CD14-positive monocyte (primary cell): ENCODE results near the gene ZNF688. TPM values are rescaled to one million over a fixed set of nuclear protein-coding genes. Genes with fewer than 3 reads are reported as not detected.

Experiments
- DNase-seq, 3 donors: peaks; one replicate each; pipeline ENCODE4 v3.0.0-alpha.2; 2011 to 2022
- H2AFZ ChIP-seq: 2 replicates; pipeline ENCODE4 v1.6.0; 2012; ENCODE audit warnings: mild to moderate bottlenecking, low read depth, low read length, inconsistent platforms; ENCODE audit not compliant: insufficient read depth, poor library complexity, severe bottlenecking
- H3K27ac ChIP-seq, 2 donors: 1 replicate in 1 of 2; 2 replicates in 1 of 2; pipeline ENCODE4 v1.5.1; 2012 to 2013; ENCODE audit warnings: low read length in 2 of 2, control low read depth in 1 of 2, inconsistent platforms in 1 of 2, low read depth in 1 of 2, mild to moderate bottlenecking in 1 of 2
- H3K27me3 ChIP-seq, 2 donors: one replicate each; pipeline versions ENCODE4 v1.6.0 to v1.6.1; 2011 to 2013; ENCODE audit warnings: low read length in 2 of 2; ENCODE audit not compliant: control insufficient read depth in 2 of 2, insufficient read depth in 2 of 2
- H3K36me3 ChIP-seq, 2 donors: replicated peaks in 1 of 2; 1 replicate in 1 of 2; 2 replicates in 1 of 2; pipeline versions ENCODE4 v1.5.1 to v1.6.1; 2012 to 2013; ENCODE audit warnings: low read length in 2 of 2, control low read depth in 1 of 2, inconsistent platforms in 1 of 2, mild to moderate bottlenecking in 1 of 2; ENCODE audit not compliant: insufficient read depth in 2 of 2, control insufficient read depth in 1 of 2
- H3K4me1 ChIP-seq, 2 donors: 1 replicate in 1 of 2; 2 replicates in 1 of 2; pipeline versions ENCODE4 v1.5.1 to v1.6.1; 2012 to 2013; ENCODE audit warnings: low read length in 2 of 2, control low read depth in 1 of 2, inconsistent platforms in 1 of 2, mild to moderate bottlenecking in 1 of 2, moderate library complexity in 1 of 2; ENCODE audit not compliant: insufficient read depth in 2 of 2, control insufficient read depth in 1 of 2
- H3K4me2 ChIP-seq: replicated peaks from 2 replicates; pipeline ENCODE3; 2012; ENCODE audit warnings: low read length, moderate library complexity, mild to moderate bottlenecking; ENCODE audit not compliant: poor library complexity, severe bottlenecking; ENCODE audit errors: extremely low read depth
- H3K4me3 ChIP-seq, 3 experiments: fragments of 200-600 bp in 1 of 3; sonication (generic) in 1 of 3; replicated peaks in 1 of 3; 1 replicate in 2 of 3; 2 replicates in 1 of 3; pipeline ENCODE4 v1.5.1; 2011 to 2013; ENCODE audit warnings: low read length in 3 of 3, mild to moderate bottlenecking in 3 of 3, control low read depth in 2 of 3, low read depth in 2 of 3, inconsistent platforms in 1 of 3, moderate library complexity in 1 of 3
- H3K79me2 ChIP-seq: 2 replicates; pipeline ENCODE4 v1.6.0; 2012; ENCODE audit warnings: mild to moderate bottlenecking, control low read depth, inconsistent platforms, low read length, moderate library complexity; ENCODE audit not compliant: insufficient read depth
- H3K9ac ChIP-seq: 2 replicates; pipeline ENCODE4 v1.6.0; 2017; ENCODE audit warnings: low read length, mild to moderate bottlenecking; ENCODE audit not compliant: insufficient read depth, poor library complexity, severe bottlenecking
- H3K9me3 ChIP-seq, 2 donors: replicated peaks in 1 of 2; 1 replicate in 1 of 2; 2 replicates in 1 of 2; pipeline versions ENCODE4 v1.5.1 to v1.6.1; 2012 to 2013; ENCODE audit warnings: low read length in 2 of 2, control low read depth in 1 of 2; ENCODE audit not compliant: control insufficient read depth in 1 of 2, insufficient read depth in 1 of 2
- H4K20me1 ChIP-seq: 2 replicates; pipeline ENCODE4 v1.6.0; 2012; ENCODE audit warnings: mild to moderate bottlenecking, low read length, control low read depth, moderate library complexity; ENCODE audit not compliant: insufficient read depth
- H3K27ac Mint-ChIP-seq, 7 donors: one replicate each; pipeline ENCODE4 v1.8.0; 2020; ENCODE audit warnings: mild to moderate bottlenecking in 7 of 7, mixed read lengths in 7 of 7, moderate library complexity in 6 of 7, inconsistent platforms in 2 of 7
- H3K27me3 Mint-ChIP-seq, 3 donors: one replicate each; pipeline ENCODE4 v1.8.0; 2021 to 2022; ENCODE audit warnings: low read depth in 3 of 3, mild to moderate bottlenecking in 3 of 3, mixed read lengths in 3 of 3, moderate library complexity in 3 of 3, inconsistent platforms in 1 of 3
- H3K36me3 Mint-ChIP-seq, 2 donors: one replicate each; pipeline ENCODE4 v1.8.0; 2020; ENCODE audit warnings: mixed read lengths in 2 of 2, inconsistent platforms in 1 of 2, mild to moderate bottlenecking in 1 of 2
- H3K4me1 Mint-ChIP-seq: one replicate; pipeline ENCODE4 v1.8.0; 2020; ENCODE audit warnings: mild to moderate bottlenecking, mixed read lengths
- H3K4me3 Mint-ChIP-seq, 2 donors: one replicate each; pipeline ENCODE4 v1.8.0; 2020; ENCODE audit warnings: mild to moderate bottlenecking in 2 of 2, mixed read lengths in 2 of 2, moderate library complexity in 1 of 2
- H3K9me3 Mint-ChIP-seq, 7 donors: one replicate each; pipeline ENCODE4 v1.8.0; 2020 to 2022; ENCODE audit warnings: mixed read lengths in 7 of 7, mild to moderate bottlenecking in 6 of 7, moderate library complexity in 6 of 7, inconsistent platforms in 2 of 7
- CTCF ChIP-seq: fragments of 200-600 bp; IDR thresholded peaks from one replicate; pipeline ENCODE4 v1.8.0; 2022; ENCODE audit warnings: antibody characterized with exemption, mild to moderate bottlenecking
- WGBS: methylation state at CpG from one replicate; pipeline ENCODE4 v1.1.5; 2013; ENCODE audit warnings: missing lambda C conversion rate; ENCODE audit not compliant: insufficient coverage; 5-methylcytosine and 5-hydroxymethylcytosine counted together
- intact Hi-C, 2 donors: fragments of 100-400 bp; cut with micrococcal nuclease; formaldehyde crosslinking; loops; one replicate each; pipeline versions ENCODE4 v1.15.0 to v1.15.1; 2023
- polyA plus RNA-seq, 3 donors: library from polyadenylated mRNA; depleted of rRNA in 1 of 3; unstranded in 2 of 3; stranded (reverse) in 1 of 3; fragments of 300-500 nt in 2 of 3; fragments of >200 nt in 1 of 3; fragmentation: Illumina TruSeq in 2 of 3; gene quantifications; 1 replicate in 2 of 3; 2 replicates in 1 of 3; pipeline ENCODE4 v1.2.3, GENCODE V29; 2012 to 2021

Gene ZNF688
- polyA plus RNA-seq, 3 donors: 10.3 to 24.1 (median 18.9) TPM

- Mint-ChIP-seq H3K4me3 (no peak overlapping the region), H3K36me3 (peaks cover 24 to 34% of the 10 kb centered on the region in 2 donors), H3K27me3 (peaks cover 0 to 2% (median 0%) of the 10 kb centered on the region in 3 donors), H3K4me1 (peaks cover 58% of the 10 kb centered on the region), H3K9me3 (peaks cover 0 to 1% (median 0%) of the 10 kb centered on the region in 7 donors), H3K27ac (peak overlapping the region in 5 of 7 donors; percentile 19 to 82 (median 56))
- Histone ChIP-seq H3K27ac (no peak overlapping the region), H3K9me3 (no peaks in the 10 kb centered on the region), H3K4me3 (peak overlapping the region in 1 of 3 experiments; percentile 38), H4K20me1 (peaks cover 8% of the 10 kb centered on the region), H2AFZ (no peak overlapping the region), H3K27me3 (no peaks in the 10 kb centered on the region), H3K4me2 (peak overlapping the region; percentile 52), H3K9ac (no peak overlapping the region), H3K36me3 (peaks cover 16 to 21% of the 10 kb centered on the region in 2 donors), H3K4me1 (peaks cover 57 to 58% of the 10 kb centered on the region in 2 donors), H3K79me2 (peaks cover 27% of the 10 kb centered on the region)
- no peak for TF ChIP-seq CTCF
- intact Hi-C loops: no loop called here
- 83% methylated on average over 1 of the region's 4 CpGs for WGBS
- DNase-seq: peak in 2 of 3 donors; percentile 61 to 64
Observed at GRCh38 chr16:30601966-30602365, 30.5 kb upstream of the ZNF688 start.

GRCh38 chr16:30600929-30601328 is 29.4 kb upstream of the ZNF688 start:
- no peak overlapping the region for H3K9ac ChIP-seq
- H3K27me3 ChIP-seq: no peaks in the 10 kb centered on the region
- Mint-ChIP-seq H3K4me3 (no peak overlapping the region), H3K4me1 (peaks cover 50% of the 10 kb centered on the region), H3K27me3 (peaks cover 0 to 2% (median 0%) of the 10 kb centered on the region in 3 donors), H3K9me3 (peaks cover 0 to 1% (median 0%) of the 10 kb centered on the region in 7 donors), H3K27ac (no peak overlapping the region), H3K36me3 (peaks cover 22 to 26% of the 10 kb centered on the region in 2 donors)
- no peak for TF ChIP-seq CTCF
- H2AFZ ChIP-seq: no peak overlapping the region
- WGBS: 100% methylated on average over 2 of the region's 2 CpGs
- peaks cover 17% of the 10 kb centered on the region for H3K79me2 ChIP-seq
- peaks cover 16 to 17% of the 10 kb centered on the region in 2 donors for H3K36me3 ChIP-seq
- H3K4me1 ChIP-seq: peaks cover 48 to 49% of the 10 kb centered on the region in 2 donors
- H3K4me2 ChIP-seq: no peak overlapping the region
- DNase-seq: no peak
- peaks cover 8% of the 10 kb centered on the region for H4K20me1 ChIP-seq
- no peaks in the 10 kb centered on the region for H3K9me3 ChIP-seq
- no peak overlapping the region for H3K4me3 ChIP-seq
- intact Hi-C loops: no loop called here
- no peak overlapping the region for H3K27ac ChIP-seq
